ENCODE measurements around the gene FHL2. TPM values are rescaled to one million over a fixed set of nuclear protein-coding genes. Genes with fewer than 3 reads are reported as not detected.

The FHL2 gene
- total RNA-seq, 1 donor from 2014 or later: 260 TPM

- no peaks in the 10 kb centered on the region for H3K27me3 ChIP-seq (ENCODE audit: control insufficient read depth, insufficient read depth, low read length)
- no peak for TF ChIP-seq CTCF (IDR thresholded peaks at IDR 0.05; ENCODE audit: insufficient read depth, low read length, poor library complexity, severe bottlenecking)
- no peak overlapping the region for H3K4me3 ChIP-seq (ENCODE audit: low read depth, low read length)
- H3K36me3 ChIP-seq (ENCODE audit: control insufficient read depth, insufficient read depth, low read length): peaks cover 8% of the 10 kb centered on the region
- DNase-seq (ENCODE audit: low read depth): no peak
These were observed 9.9 kb downstream of the FHL2 start for GRCh38 chr2:105388971-105389381.

- no peak for TF ChIP-seq CTCF (IDR thresholded peaks at IDR 0.05; ENCODE audit: insufficient read depth, low read length, poor library complexity, severe bottlenecking)
- no peaks in the 10 kb centered on the region for H3K27me3 ChIP-seq (ENCODE audit: control insufficient read depth, insufficient read depth, low read length)
- peaks cover 8% of the 10 kb centered on the region for H3K36me3 ChIP-seq (ENCODE audit: control insufficient read depth, insufficient read depth, low read length)
- H3K4me3 ChIP-seq (ENCODE audit: low read depth, low read length): no peak overlapping the region
- no peak for DNase-seq (ENCODE audit: low read depth)
These were observed 11.6 kb downstream of the FHL2 start for GRCh38 chr2:105387225-105387624.

GRCh38 chr2:105385731-105386540 lies 12.9 kb downstream of the FHL2 start:
- H3K27me3 ChIP-seq (ENCODE audit: control insufficient read depth, insufficient read depth, low read length): no peaks in the 10 kb centered on the region
- TF ChIP-seq CTCF (IDR thresholded peaks at IDR 0.05; ENCODE audit: insufficient read depth, low read length, poor library complexity, severe bottlenecking): no peak
- no peak for DNase-seq (ENCODE audit: low read depth)
- no peak overlapping the region for H3K4me3 ChIP-seq (ENCODE audit: low read depth, low read length)
- peaks cover 7% of the 10 kb centered on the region for H3K36me3 ChIP-seq (ENCODE audit: control insufficient read depth, insufficient read depth, low read length)

DNA sequence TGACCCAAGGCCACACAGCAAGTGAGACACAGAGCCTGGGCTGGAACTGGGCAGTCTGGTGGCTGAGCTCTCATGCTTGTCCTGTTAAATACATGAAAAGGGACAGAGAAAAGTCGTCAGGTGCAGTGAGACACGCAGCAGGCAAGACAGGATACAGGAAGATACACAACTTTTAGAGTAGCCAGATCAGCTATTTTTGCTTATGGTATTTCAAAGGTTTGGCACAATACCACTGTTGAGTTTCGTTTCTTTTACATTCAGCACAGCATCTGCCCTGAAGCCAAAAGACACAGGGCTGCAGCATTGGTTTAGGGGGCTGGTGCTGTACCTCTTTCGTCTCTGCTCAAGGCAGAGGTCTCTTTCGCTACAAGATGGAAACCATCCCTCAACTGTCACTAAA lies 14.0 kb downstream of the FHL2 start:
- no peak overlapping the region for H3K4me3 ChIP-seq (ENCODE audit: low read depth, low read length)
- no peak for TF ChIP-seq CTCF (IDR thresholded peaks at IDR 0.05; ENCODE audit: insufficient read depth, low read length, poor library complexity, severe bottlenecking)
- no peak for DNase-seq (ENCODE audit: low read depth)
- H3K27me3 ChIP-seq (ENCODE audit: control insufficient read depth, insufficient read depth, low read length): no peaks in the 10 kb centered on the region
- peaks cover 9% of the 10 kb centered on the region for H3K36me3 ChIP-seq (ENCODE audit: control insufficient read depth, insufficient read depth, low read length)

DNA sequence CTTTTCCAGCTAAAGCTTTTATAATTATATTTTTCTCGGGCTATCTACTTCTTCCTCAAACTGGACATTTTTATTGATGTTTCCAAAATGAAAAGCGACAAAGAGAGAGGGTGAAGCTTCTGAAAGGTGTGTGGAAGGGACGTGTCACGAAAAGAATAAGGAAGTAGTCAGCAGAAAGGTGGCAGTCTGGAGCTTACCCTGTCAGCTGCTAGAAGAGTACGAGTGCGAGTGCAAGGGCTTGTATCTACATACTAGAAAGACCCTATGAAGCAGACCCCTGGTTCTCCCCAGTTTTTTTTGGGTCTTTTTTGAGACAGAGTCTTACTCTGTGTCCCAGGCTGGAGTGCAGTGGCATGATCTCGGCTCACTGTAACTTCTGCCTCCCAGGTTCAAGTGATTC lies 14.6 kb downstream of the FHL2 start:
- Histone ChIP-seq H3K27me3 (ENCODE audit: control insufficient read depth, insufficient read depth, low read length) (no peaks in the 10 kb centered on the region), H3K4me3 (ENCODE audit: low read depth, low read length) (no peak overlapping the region), H3K36me3 (ENCODE audit: control insufficient read depth, insufficient read depth, low read length) (peaks cover 10% of the 10 kb centered on the region)
- peak; percentile 5 for TF ChIP-seq CTCF (IDR thresholded peaks at IDR 0.05; ENCODE audit: insufficient read depth, low read length, poor library complexity, severe bottlenecking)
- DNase-seq (ENCODE audit: low read depth): no peak

Measured in kidney epithelial cell (primary cell).